GM12891 (cell line): ENCODE results near the gene LONRF2.

Experiments used
- DNase-seq: peaks from one replicate; pipeline ENCODE4 v3.0.0; 2011; ENCODE audit warnings: low spot score; ENCODE audit not compliant: insufficient read length
- FAIRE-seq: peaks from 2 replicates; lab custom pipeline; 2011; peaks lifted over from hg19 to GRCh38; lab: Jason Lieb, UNC
- PAX5 ChIP-seq: IDR thresholded peaks from 2 replicates; pipeline ENCODE4 v1.6.1; 2011; ENCODE audit warnings: low read length, moderate library complexity, mild to moderate bottlenecking; ENCODE audit not compliant: insufficient read depth, severe bottlenecking
- POLR2A ChIP-seq: IDR thresholded peaks from 2 replicates; pipeline ENCODE4 v1.6.1; 2011; ENCODE audit warnings: low read depth, low read length, control low read depth
- POLR2AphosphoS5 ChIP-seq: IDR thresholded peaks from 2 replicates; pipeline ENCODE4 v1.6.1; 2011; ENCODE audit warnings: low read depth, low read length, control low read depth
- POU2F2 ChIP-seq: IDR thresholded peaks from 2 replicates; pipeline ENCODE4 v1.6.1; 2011; ENCODE audit warnings: low read depth, mild to moderate bottlenecking, control low read depth, low read length, moderate library complexity
- SPI1 ChIP-seq: IDR thresholded peaks from 2 replicates; pipeline ENCODE4 v1.6.1; 2011; ENCODE audit warnings: low read depth, low read length, control low read depth
- TAF1 ChIP-seq: IDR thresholded peaks from 2 replicates; pipeline ENCODE4 v1.6.1; 2011; ENCODE audit warnings: low read depth, low read length, control low read depth

LONRF2 gene

DNA sequence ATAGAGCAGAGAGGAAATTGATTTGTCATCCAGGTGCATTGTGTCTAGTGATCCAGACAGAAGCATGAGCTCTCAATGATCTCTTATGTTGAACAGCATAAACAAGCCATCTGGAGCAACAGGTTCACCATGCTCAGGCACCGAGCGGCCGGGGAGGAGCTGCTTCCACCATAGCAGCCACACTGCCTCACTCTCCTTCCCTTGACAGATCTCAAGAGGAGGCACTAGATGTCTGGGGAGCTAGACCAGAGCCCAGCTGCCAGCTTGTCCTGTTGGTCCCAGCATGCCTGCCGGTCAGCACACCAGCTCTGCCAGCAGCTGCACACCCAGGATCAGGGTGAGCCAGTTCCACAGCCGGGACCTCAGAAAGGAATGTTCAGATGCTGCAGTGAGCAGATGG, 17.5 kb upstream of the LONRF2 start:
- no peak for FAIRE-seq
- TF ChIP-seq POLR2AphosphoS5 (no peak), SPI1 (no peak), POLR2A (no peak), PAX5 (no peak), POU2F2 (no peak), TAF1 (no peak)
- DNase-seq: no peak

DNA sequence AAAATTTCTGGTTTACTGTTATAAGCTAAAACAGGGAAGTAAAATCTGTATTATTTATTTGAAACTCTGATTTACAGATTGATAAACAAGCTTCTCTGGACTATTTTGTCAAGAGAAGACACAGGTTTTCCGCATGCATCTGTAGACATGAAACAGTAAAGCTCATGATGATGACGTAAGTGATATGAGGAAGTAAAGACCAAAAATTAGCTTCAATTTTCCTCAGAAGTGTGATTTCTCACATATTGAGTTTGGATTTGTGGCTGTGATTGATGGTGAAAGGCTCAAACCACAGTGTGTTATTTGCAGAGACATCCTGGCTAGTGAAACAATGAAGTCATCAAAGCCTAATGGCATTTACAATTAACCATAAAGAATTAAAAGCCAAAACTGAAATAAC, 12.6 kb upstream of the LONRF2 start:
- FAIRE-seq (no peak), DNase-seq (no peak)
- no peak for TF ChIP-seq PAX5
- no peak for TF ChIP-seq POU2F2
- no peak for TF ChIP-seq POLR2AphosphoS5
- TF ChIP-seq POLR2A: no peak

- FAIRE-seq: no peak
- DNase-seq: no peak
- TF ChIP-seq POLR2AphosphoS5: no peak
- no peak for TF ChIP-seq POLR2A
- TF ChIP-seq PAX5: no peak
- no peak for TF ChIP-seq SPI1
- no peak for TF ChIP-seq TAF1
- no peak for TF ChIP-seq POU2F2
Measured at GRCh38 chr2:100327742-100328141, 5.4 kb upstream of the LONRF2 start.

DNA sequence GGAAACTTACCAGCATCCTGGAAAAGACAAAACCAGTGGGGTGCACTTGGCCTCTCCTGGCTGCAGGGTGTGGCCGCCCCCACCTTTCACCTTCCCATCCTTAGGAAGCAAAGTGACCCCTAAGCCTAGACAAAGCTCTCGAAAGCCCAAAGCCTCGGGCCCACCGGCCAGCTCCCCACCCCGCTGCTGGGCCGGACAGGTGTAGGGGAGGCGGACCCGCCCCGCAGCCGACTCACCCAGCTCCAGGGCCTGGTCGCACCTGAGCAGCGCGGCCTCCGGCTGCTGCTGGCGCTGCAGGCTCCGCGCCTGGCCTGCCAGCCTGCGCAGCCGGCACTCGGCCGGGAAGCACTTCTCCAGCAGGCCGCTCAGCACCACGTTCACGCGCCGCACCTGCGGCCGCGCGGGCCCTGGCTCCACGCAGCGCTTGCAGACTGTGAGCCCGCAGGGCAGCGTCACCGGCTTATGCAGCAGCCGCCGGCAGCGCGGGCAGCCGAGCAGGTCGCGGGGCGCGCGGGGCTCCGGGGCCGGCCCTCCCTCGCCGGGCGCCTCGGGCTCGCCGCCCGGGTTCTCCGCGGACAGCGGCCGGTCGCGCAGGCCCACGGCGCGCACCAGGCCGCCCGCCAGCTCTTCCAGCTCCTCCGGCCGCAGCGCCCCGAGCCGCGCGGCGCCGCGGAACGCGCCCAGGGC, 979 bp downstream of the LONRF2 start:
- peak; percentile 22 for DNase-seq

DNA sequence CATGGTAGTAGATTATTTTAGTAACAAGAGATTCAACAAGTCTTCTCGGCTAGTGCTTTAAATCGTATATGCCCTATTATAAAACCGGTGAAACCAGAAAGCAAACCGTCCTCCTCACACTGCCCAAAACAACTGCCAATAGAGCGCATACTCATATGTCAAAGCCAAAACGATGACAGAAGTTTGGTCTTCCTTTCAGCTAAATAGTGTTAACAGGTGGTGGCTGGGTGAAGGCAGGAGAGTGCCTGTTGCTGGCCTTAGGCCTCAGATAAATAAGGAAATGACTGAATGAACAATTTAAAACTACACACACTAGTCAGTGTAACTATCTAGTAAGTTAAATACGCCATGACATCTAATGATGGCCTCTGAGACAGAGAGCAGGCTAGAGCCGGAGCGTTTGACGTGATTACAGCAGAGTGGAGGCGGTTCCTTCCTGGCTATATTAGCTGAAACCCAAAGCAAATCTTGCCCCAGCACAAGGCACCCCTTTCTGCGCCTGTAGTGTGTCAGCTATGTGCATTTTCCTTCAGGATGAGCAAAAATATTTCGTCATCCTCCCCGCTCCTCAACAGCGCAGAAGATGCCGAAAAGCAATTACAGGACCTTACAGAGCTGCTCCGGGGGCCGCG, 1.6 kb downstream of the LONRF2 start:
- no peak for TF ChIP-seq PAX5
- TF ChIP-seq TAF1: no peak
- TF ChIP-seq POLR2AphosphoS5: no peak
- no peak for TF ChIP-seq POU2F2
- no peak for TF ChIP-seq SPI1
- TF ChIP-seq POLR2A: no peak
- DNase-seq: no peak
- FAIRE-seq: peak; percentile 38

More for the DNA sequence above, 979 bp downstream of the LONRF2 start:
- FAIRE-seq: no peak
- TF ChIP-seq POLR2AphosphoS5: no peak
- TF ChIP-seq POU2F2: no peak
- TF ChIP-seq SPI1: no peak
- TF ChIP-seq PAX5: no peak
- no peak for TF ChIP-seq POLR2A
- TF ChIP-seq TAF1: no peak

GRCh38 chr2:100317634-100318033, 4.7 kb downstream of the LONRF2 start:
- DNase-seq: no peak
- TF ChIP-seq SPI1 (no peak), POU2F2 (no peak), POLR2A (no peak), POLR2AphosphoS5 (no peak), PAX5 (no peak), TAF1 (no peak)
- no peak for FAIRE-seq

DNA sequence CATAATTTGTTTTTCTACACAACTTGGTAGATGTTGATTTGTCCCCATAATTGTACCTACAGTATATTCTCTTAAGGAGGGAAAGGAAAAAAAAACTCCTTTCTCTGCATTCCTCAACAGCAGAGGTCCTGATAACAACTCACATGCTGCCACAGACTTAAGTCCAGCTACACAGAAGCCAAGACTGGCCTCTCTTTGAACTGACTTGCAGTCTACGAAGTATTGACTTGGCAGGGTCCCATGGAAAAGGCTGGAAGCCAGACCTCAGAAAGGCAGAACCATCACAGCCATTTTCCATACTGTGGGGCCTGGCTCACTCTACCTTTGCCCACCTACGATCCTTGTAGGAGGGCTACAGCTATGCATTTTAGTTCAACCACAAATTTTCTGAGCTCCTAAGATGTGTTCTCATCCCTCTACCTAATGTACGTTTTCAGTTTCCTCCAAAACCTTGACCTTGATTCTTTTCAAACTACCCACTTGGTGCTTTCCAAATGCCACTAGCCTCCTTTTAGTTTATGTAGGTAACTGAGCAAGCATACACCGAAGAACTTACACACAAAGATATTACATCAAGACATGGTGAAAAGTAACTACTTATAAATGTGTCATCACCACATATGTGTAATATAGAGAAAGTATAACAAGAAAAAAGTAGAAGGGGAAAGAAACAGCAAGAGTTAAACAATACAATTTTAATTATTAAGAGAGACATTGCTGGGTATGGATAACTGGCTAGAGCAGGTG, 12.2 kb downstream of the LONRF2 start:
- DNase-seq: no peak
- FAIRE-seq: no peak
- TF ChIP-seq PAX5: no peak
- no peak for TF ChIP-seq POLR2A
- TF ChIP-seq POU2F2: no peak
- no peak for TF ChIP-seq SPI1
- no peak for TF ChIP-seq POLR2AphosphoS5
- TF ChIP-seq TAF1: no peak

DNA sequence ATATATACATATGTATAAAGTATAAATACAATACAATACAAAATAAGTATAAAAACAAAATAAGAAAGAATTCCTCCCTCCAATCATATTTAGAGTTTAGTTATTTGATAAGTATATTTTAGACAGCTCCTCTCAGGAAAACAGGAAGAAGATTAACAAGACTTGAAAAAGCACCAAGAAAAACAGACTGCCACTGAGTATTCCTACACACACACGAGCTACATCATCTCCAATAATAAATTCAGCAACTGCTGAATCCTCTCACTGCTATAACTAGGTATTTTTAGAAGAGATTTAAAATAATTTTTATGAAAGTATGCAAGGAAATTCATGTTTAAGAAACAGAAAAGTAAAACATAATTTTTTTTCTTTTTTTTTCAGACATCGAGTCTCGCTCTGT, 13.0 kb downstream of the LONRF2 start:
- FAIRE-seq (no peak), DNase-seq (no peak)
- no peak for TF ChIP-seq POU2F2
- no peak for TF ChIP-seq SPI1
- no peak for TF ChIP-seq POLR2A
- no peak for TF ChIP-seq PAX5
- TF ChIP-seq TAF1: no peak

GRCh38 chr2:100303744-100304143, 18.6 kb downstream of the LONRF2 start:
- TF ChIP-seq TAF1: no peak
- no peak for TF ChIP-seq POLR2AphosphoS5
- TF ChIP-seq PAX5: no peak
- no peak for TF ChIP-seq POLR2A
- no peak for TF ChIP-seq SPI1
- no peak for TF ChIP-seq POU2F2
- FAIRE-seq: no peak
- DNase-seq: no peak
